ENCODE data around the gene SMIM17. TPM values are rescaled to one million over a fixed set of nuclear protein-coding genes. Genes with fewer than 3 reads are reported as not detected.

The SMIM17 gene
- total RNA-seq, 1 experiment from 2014 or later, result not detected

GRCh38 chr19:56601375-56601774, 41.6 kb upstream of the SMIM17 start:
- ChIA-PET CTCF (no interaction called here), POLR2A (no interaction called here), RAD21 (ENCODE audit: low non-redundant PET in 1 of 2, low total read pairs in 2 of 2, uncharacterized antibody in 2 of 2, unreplicated experiment in 2 of 2) (no interaction called here)
- Histone ChIP-seq H3K4me3 (replicated peaks in 1 of 2; ENCODE audit: low read depth in 1 of 2, low read length in 2 of 2) (no peak overlapping the region), H3K27ac (ENCODE audit: low read depth, low read length) (no peak overlapping the region), H3K4me1 (ENCODE audit: control insufficient read depth in 1 of 2, insufficient read depth in 2 of 2, low read length in 2 of 2) (no peaks in the 10 kb centered on the region), H3K36me3 (ENCODE audit: control insufficient read depth in 1 of 2, insufficient read depth in 2 of 2, low read length in 2 of 2) (no peaks in the 10 kb centered on the region), H3K27me3 (ENCODE audit: insufficient read depth, low read length) (no peaks in the 10 kb centered on the region), H2AFZ (ENCODE audit: low read depth, low read length, poor library complexity, severe bottlenecking) (no peak overlapping the region), H3K9ac (ENCODE audit: low read length) (no peak overlapping the region), H3K9me3 (ENCODE audit: control insufficient read depth in 1 of 2, insufficient read depth in 1 of 2, low read depth in 1 of 2, low read length in 2 of 2) (peaks cover 23 to 29% of the 10 kb centered on the region in 2 experiments; a peak in 2 of 4 replicates), H3K4me2 (ENCODE audit: low read length) (no peak overlapping the region), H3K9me2 (ENCODE audit: insufficient read depth) (no peaks in the 10 kb centered on the region), H4K20me1 (ENCODE audit: insufficient read depth) (no peaks in the 10 kb centered on the region), H3K79me2 (ENCODE audit: insufficient read depth, low read length) (no peaks in the 10 kb centered on the region)
- TF ChIP-seq CBX3 (IDR thresholded peaks at IDR 0.05; ENCODE audit: low read depth), result no peak
- no peak for TF ChIP-seq FOSL1 (IDR thresholded peaks at IDR 0.05; ENCODE audit: low read depth)
- no peak for TF ChIP-seq SP1 (IDR thresholded peaks at IDR 0.05; ENCODE audit: low read depth)
- TF ChIP-seq POLR2A (IDR thresholded peaks at IDR 0.05; ENCODE audit: borderline replicate concordance, extremely low read depth, insufficient read depth, insufficient read length), result no peak
- TF ChIP-seq YY1 (IDR thresholded peaks at IDR 0.05; ENCODE audit: extremely low read depth, insufficient replicate concordance, low read depth, low read length), result no peak
- no peak for TF ChIP-seq ZNF274 (IDR thresholded peaks at IDR 0.05; ENCODE audit: low read depth, low read length)
- intact Hi-C loops (cut with micrococcal nuclease), result no loop called here
- no peak for DNase-seq (ENCODE audit: low read depth, low spot score)
- no peak for ATAC-seq
- no TSS peak for BruUV-seq (replicated peaks)

- Histone ChIP-seq H3K9me3 (ENCODE audit: control insufficient read depth in 1 of 2, insufficient read depth in 1 of 2, low read depth in 1 of 2, low read length in 2 of 2) (peaks cover 21 to 33% of the 10 kb centered on the region in 2 experiments; a peak in 2 of 4 replicates), H3K36me3 (ENCODE audit: control insufficient read depth in 1 of 2, insufficient read depth in 2 of 2, low read length in 2 of 2) (no peaks in the 10 kb centered on the region), H3K27ac (ENCODE audit: low read depth, low read length) (no peak overlapping the region), H3K4me2 (ENCODE audit: low read length) (no peak overlapping the region), H3K79me2 (ENCODE audit: insufficient read depth, low read length) (no peaks in the 10 kb centered on the region), H3K4me1 (ENCODE audit: control insufficient read depth in 1 of 2, insufficient read depth in 2 of 2, low read length in 2 of 2) (no peaks in the 10 kb centered on the region), H3K4me3 (replicated peaks in 1 of 2; ENCODE audit: low read depth in 1 of 2, low read length in 2 of 2) (no peak overlapping the region), H2AFZ (ENCODE audit: low read depth, low read length, poor library complexity, severe bottlenecking) (no peak overlapping the region), H4K20me1 (ENCODE audit: insufficient read depth) (no peaks in the 10 kb centered on the region), H3K9me2 (ENCODE audit: insufficient read depth) (no peaks in the 10 kb centered on the region), H3K9ac (ENCODE audit: low read length) (no peak overlapping the region), H3K27me3 (ENCODE audit: insufficient read depth, low read length) (no peaks in the 10 kb centered on the region)
- BruUV-seq (replicated peaks), result no TSS peak
- DNase-seq (ENCODE audit: low read depth, low spot score) (no peak), ATAC-seq (no peak)
- POLR2A ChIA-PET, result no interaction called here
- CTCF ChIA-PET, result no interaction called here
- RAD21 ChIA-PET (ENCODE audit: low non-redundant PET in 1 of 2, low total read pairs in 2 of 2, uncharacterized antibody in 2 of 2, unreplicated experiment in 2 of 2), result no interaction called here
- no peak for TF ChIP-seq POLR2AphosphoS5 (IDR thresholded peaks at IDR 0.05; ENCODE audit: low read depth, low read length)
- TF ChIP-seq FOSL1 (IDR thresholded peaks at IDR 0.05; ENCODE audit: low read depth), result no peak
- no peak for TF ChIP-seq EGR1 (IDR thresholded peaks at IDR 0.05; ENCODE audit: low read depth)
- TF ChIP-seq REST (IDR thresholded peaks at IDR 0.05; ENCODE audit: low read depth), result no peak
- TF ChIP-seq SP1 (IDR thresholded peaks at IDR 0.05; ENCODE audit: low read depth), result no peak
- TF ChIP-seq SIN3A (IDR thresholded peaks at IDR 0.05; ENCODE audit: low read depth), result no peak
- TF ChIP-seq EZH2 (IDR thresholded peaks at IDR 0.05), result no peak
- intact Hi-C loops (cut with micrococcal nuclease), result no loop called here
Observed at GRCh38 chr19:56603829-56604228, 39.1 kb upstream of the SMIM17 start.

Measured in HCT116 (cell line).